Heart left ventricle (tissue), 16 donors: Measurements from ENCODE around the gene ACAD11. TPM values are rescaled to one million over a fixed set of nuclear protein-coding genes. Genes with fewer than 3 reads are reported as not detected.
A peak's percentile ranks its signal among the peaks of the same experiment; 100 is the strongest.

Source experiments
- ATAC-seq, 4 donors: fragments of 200-7000 bp; cut with Tn5 transposase; one replicate each; pipeline ENCODE4 v1.9.1; 2020 to 2022; ENCODE audit warnings: moderate library complexity in 4 of 4, mild to moderate bottlenecking in 3 of 4, moderate number of reproducible peaks in 1 of 4
- DNase-seq, 5 donors: peaks; one replicate each; pipeline ENCODE4 v3.0.0-alpha.2; 2020
- H3K27ac ChIP-seq, 12 donors: fragments of 200-600 bp; sonication (generic) in 4 of 12; one replicate each; pipeline versions ENCODE4 v1.5.0 to v1.8.0; 2016 to 2022; ENCODE audit warnings: mild to moderate bottlenecking in 2 of 12
- H3K27me3 ChIP-seq, 9 donors: fragments of 200-600 bp; sonication (generic) in 2 of 9; one replicate each; pipeline versions ENCODE4 v1.5.1 to v1.8.0; 2016 to 2022; ENCODE audit warnings: mild to moderate bottlenecking in 3 of 9
- H3K36me3 ChIP-seq, 9 donors: fragments of 200-600 bp; sonication (generic) in 2 of 9; one replicate each; pipeline versions ENCODE4 v1.5.0 to v1.8.0; 2018 to 2022; ENCODE audit warnings: mild to moderate bottlenecking in 2 of 9
- H3K4me1 ChIP-seq, 12 donors: fragments of 200-600 bp; sonication (generic) in 4 of 12; one replicate each; pipeline versions ENCODE4 v1.5.0 to v1.8.0; 2016 to 2022; ENCODE audit warnings: mild to moderate bottlenecking in 3 of 12
- H3K4me3 ChIP-seq, 12 donors: fragments of 200-600 bp; sonication (generic) in 4 of 12; one replicate each; pipeline versions ENCODE4 v1.5.0 to v1.8.0; 2017 to 2022; ENCODE audit warnings: mild to moderate bottlenecking in 9 of 12, moderate library complexity in 4 of 12
- H3K9me3 ChIP-seq, 12 donors: fragments of 200-600 bp; sonication (generic) in 4 of 12; one replicate each; pipeline versions ENCODE4 v1.5.0 to v1.8.0; 2016 to 2022; ENCODE audit warnings: mild to moderate bottlenecking in 1 of 12
- POLR2A ChIP-seq, 2 donors: fragments of 450-650 bp; IDR thresholded peaks; one replicate each; pipeline ENCODE4 v1.6.1; 2017; ENCODE audit warnings: antibody characterized with exemption in 2 of 2, mild to moderate bottlenecking in 2 of 2, moderate library complexity in 2 of 2
- WGBS, 4 donors: extraction: QIAGEN DNeasy Blood & Tissue Kit in 2 of 4; methylation state at CpG; one replicate each; pipeline versions ENCODE4 v1.1.5 to v1.1.7; 2013 to 2018; 5-methylcytosine and 5-hydroxymethylcytosine counted together
- intact Hi-C, 10 donors: fragments of 100-400 bp; cut with DNase I; formaldehyde crosslinking; loops; one replicate each; pipeline versions ENCODE4 v1.11.1 to v1.14.2; 2022
- polyA plus RNA-seq, 2 donors: library from polyadenylated mRNA; stranded (reverse); fragments of 200-250 nt; gene quantifications; one replicate each; pipeline ENCODE4 v1.2.3, GENCODE V29; 2013
- total RNA-seq, 9 donors: library from RNA; depleted of rRNA in 2 of 9; stranded (reverse); fragments of >200 nt in 2 of 9; fragmentation: NEBNext Ultra II Directional in 3 of 9; extraction: Animal tissue kit (Norgen Biotek cat#: 25700) in 3 of 9; gene quantifications; one replicate each; pipeline versions ENCODE4 v1.1.0 to v1.2.4, GENCODE V29; 2016 to 2023
- TF ChIP-seq, protein P1 (sequence below), 12 donors: fragments of 200-600 bp; sonication (generic) in 4 of 12; IDR thresholded peaks; one replicate each; pipeline versions ENCODE4 v1.5.0 to v1.8.0; 2018 to 2022; ENCODE audit warnings: antibody characterized with exemption in 12 of 12, mild to moderate bottlenecking in 5 of 12
- donor health status: ischemic (EF 13 %, LVEDD 7.1; RV severe dilation, severe dysfunction).
- donor health status: healthy with polysubstance abuse.
- donor health status: DM: no; HTN: yes; CAD: no.
- donor health status: DM: no; HTN: no; CAD: no.
- donor health status: ischemic (EF 25% LVEDD 6.9; RV normal size, moderate dysfunction).
- donor health status: ischemic (EF 25% LVEDD 5.7; RV mildly dilated, moderate dysfunction).
- donor health status: healthy.
- donor health status: DM: yes; HTN: yes; CAD: no.
- donor health status: ischemic (EF 35%, LVEDD 5.7; RV mildly dilated, moderate dysfunction).
- donor health status: nonischemic (EF 11% LVEDD 7.7; RV severe dilation, severe dysfunction).
- donor health status: DM: yes; HTN: yes; CAD: no.
- donor health status: PGD.
- donor health status: ischemic (EF 29% LVEDD 5.4; RV normal size, mild dysfunction).
- donor health status: nonischemic (EF 23%, LVEDD 6.1; RV moderate dilation, normal function).

ACAD11 gene
- total and polyA plus RNA-seq, 11 donors = 8.9 to 38.8 (median 23.1) TPM

DNA sequence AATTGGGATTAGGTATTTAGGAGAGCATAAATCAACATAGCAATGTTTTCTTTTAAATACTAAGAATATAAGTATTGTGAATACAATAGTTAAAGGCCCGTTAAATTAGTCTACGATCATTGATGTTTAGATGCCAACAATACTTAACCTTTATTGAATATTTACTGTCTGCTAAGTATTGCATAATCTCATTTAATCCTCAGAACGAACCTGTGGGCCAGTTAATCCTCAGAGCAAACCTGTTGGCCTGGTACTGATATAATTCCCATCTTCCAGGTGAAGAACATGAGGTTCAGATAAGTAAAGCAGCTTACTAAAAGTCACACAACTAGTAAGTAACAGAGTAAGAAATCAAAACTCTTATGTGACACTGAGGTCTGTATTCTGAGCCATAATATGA, 119.9 kb downstream of the ACAD11 start:
- intact Hi-C loops = no loop called here
- Histone ChIP-seq H3K4me3 (no peak overlapping the region), H3K27me3 (no peaks in the 10 kb centered on the region), H3K36me3 (peaks cover 0 to 76% (median 51%) of the 10 kb centered on the region in 9 donors), H3K4me1 (peaks cover 0 to 19% (median 0%) of the 10 kb centered on the region in 12 donors), H3K27ac (no peak overlapping the region), H3K9me3 (no peaks in the 10 kb centered on the region)
- TF ChIP-seq, protein P1, sequence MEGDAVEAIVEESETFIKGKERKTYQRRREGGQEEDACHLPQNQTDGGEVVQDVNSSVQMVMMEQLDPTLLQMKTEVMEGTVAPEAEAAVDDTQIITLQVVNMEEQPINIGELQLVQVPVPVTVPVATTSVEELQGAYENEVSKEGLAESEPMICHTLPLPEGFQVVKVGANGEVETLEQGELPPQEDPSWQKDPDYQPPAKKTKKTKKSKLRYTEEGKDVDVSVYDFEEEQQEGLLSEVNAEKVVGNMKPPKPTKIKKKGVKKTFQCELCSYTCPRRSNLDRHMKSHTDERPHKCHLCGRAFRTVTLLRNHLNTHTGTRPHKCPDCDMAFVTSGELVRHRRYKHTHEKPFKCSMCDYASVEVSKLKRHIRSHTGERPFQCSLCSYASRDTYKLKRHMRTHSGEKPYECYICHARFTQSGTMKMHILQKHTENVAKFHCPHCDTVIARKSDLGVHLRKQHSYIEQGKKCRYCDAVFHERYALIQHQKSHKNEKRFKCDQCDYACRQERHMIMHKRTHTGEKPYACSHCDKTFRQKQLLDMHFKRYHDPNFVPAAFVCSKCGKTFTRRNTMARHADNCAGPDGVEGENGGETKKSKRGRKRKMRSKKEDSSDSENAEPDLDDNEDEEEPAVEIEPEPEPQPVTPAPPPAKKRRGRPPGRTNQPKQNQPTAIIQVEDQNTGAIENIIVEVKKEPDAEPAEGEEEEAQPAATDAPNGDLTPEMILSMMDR (IDR thresholded peaks at IDR 0.05) = no peak
- no peak for TF ChIP-seq POLR2A (IDR thresholded peaks at IDR 0.05)
- DNase-seq (no peak), ATAC-seq (no peak)
- WGBS, 4 donors = 63 to 80% (median 69%) methylated on average over 3 of the region's 3 CpGs

DNA sequence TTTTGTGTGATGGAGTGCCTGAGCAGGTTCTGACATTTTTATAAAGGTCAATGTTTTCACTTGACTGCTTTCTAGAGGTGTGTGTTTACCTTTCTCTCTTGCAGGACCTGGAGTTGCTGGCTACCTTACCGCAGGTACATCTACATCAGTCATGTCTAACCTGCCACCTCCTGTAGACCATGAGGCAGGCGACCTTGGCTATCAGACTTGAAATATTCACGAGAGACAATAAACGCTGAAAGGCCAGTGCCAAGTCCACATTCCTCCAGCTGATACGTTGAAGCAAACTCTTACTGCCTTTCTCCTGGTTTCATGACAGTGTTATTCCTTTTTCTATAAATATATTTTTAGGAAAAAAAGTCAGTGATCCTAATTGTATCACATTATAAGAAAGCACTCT, 121.5 kb downstream of the ACAD11 start:
- ATAC-seq = no peak
- H3K4me3 ChIP-seq = no peak overlapping the region
- no peaks in the 10 kb centered on the region for H3K27me3 ChIP-seq
- peaks cover 0 to 14% (median 0%) of the 10 kb centered on the region in 12 donors for H3K4me1 ChIP-seq
- intact Hi-C loops = no loop called here
- DNase-seq = no peak
- 53 to 61% (median 56%) methylated on average over 5 of the region's 5 CpGs for WGBS, 4 donors
- TF ChIP-seq POLR2A (IDR thresholded peaks at IDR 0.05) = no peak
- TF ChIP-seq, protein P1 (IDR thresholded peaks at IDR 0.05) = no peak
- H3K36me3 ChIP-seq = peaks cover 0 to 88% (median 67%) of the 10 kb centered on the region in 9 donors
- no peaks in the 10 kb centered on the region for H3K9me3 ChIP-seq
- no peak overlapping the region for H3K27ac ChIP-seq

DNA sequence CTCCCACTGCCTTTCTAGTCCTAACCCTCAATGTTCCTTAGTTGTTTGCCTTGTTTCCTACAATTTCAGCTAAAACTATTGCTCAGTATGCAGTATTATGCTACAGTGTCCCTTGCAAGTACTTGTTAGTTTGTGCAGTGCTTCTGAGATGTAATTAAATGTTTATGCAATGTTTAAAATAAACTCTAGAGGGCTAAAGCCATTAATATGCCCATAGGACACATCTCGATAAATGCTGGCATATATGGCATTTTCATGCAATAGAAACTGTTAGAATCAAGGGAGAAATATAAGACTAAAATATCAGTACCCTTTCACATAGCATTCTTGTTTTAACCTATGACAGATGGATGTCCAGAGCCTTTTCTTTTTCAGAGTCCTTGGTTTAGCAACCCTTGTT, 122.3 kb downstream of the ACAD11 start:
- TF ChIP-seq, protein P1 (IDR thresholded peaks at IDR 0.05) = no peak
- no peak for TF ChIP-seq POLR2A (IDR thresholded peaks at IDR 0.05)

DNA sequence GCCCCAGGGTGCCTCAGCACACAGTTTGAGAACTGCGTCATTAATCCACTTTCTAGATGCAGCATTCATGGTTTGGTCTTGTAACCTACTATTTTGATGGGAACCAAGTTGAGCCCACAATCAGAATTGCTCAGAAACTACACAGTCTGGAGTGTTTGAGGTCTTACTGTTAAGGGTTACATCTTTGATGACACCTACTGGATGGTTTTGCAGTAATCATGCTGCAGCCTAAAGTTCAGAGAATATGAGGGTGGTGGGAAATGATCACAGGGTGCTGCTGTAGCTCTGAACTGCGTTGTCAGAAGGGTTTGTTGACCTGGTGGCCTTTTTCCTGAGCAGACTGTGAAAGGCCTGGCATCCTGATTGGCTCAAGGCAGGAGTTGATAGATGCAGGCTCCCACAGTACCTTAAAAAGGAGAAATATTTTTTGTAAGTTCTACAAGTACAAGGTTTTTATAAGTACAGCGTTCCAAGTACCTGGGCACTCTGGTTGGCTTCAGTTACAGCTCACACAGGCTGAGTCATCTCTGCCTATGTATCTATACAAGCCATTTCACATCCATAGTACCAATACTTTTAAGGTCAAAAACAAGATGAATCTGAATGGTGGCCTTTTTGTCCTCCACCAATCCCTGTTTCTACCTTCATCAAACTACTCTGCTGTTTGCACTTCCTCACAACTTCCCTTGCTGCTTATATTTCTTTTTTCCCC, 123.0 kb downstream of the ACAD11 start:
- DNase-seq (no peak), ATAC-seq (peak in 2 of 4 donors; percentile 20 to 31)
- Histone ChIP-seq H3K4me1 (peaks cover 0 to 7% (median 0%) of the 10 kb centered on the region in 12 donors), H3K27ac (peak overlapping the region in 1 of 12 donors; percentile 26), H3K36me3 (peaks cover 0 to 95% (median 76%) of the 10 kb centered on the region in 9 donors), H3K4me3 (no peak overlapping the region), H3K9me3 (no peaks in the 10 kb centered on the region), H3K27me3 (no peaks in the 10 kb centered on the region)
- intact Hi-C loops = loop anchor here in 9 of 10 donors (1.0 to 2.0 kb wide), 3 partner anchors 104 to 106 kb away; no protein-coding TSS in a partner anchor
- TF ChIP-seq, protein P1 (IDR thresholded peaks at IDR 0.05) = no peak
- no peak for TF ChIP-seq POLR2A (IDR thresholded peaks at IDR 0.05)
- WGBS, 4 donors = 80 to 97% (median 90%) methylated on average over 3 of the region's 3 CpGs

More for the DNA sequence above, 122.3 kb downstream of the ACAD11 start:
- no peak overlapping the region for H3K4me3 ChIP-seq
- peaks cover 0 to 7% (median 0%) of the 10 kb centered on the region in 12 donors for H3K4me1 ChIP-seq
- H3K9me3 ChIP-seq = no peaks in the 10 kb centered on the region
- no peaks in the 10 kb centered on the region for H3K27me3 ChIP-seq
- intact Hi-C loops = loop anchor here in 6 of 10 donors (2.0 kb wide), 2 partner anchors 104 to 106 kb away; no protein-coding TSS in a partner anchor
- 88 to 95% (median 91%) methylated on average over 1 of the region's 1 CpG for WGBS, 4 donors
- no peak for DNase-seq
- H3K27ac ChIP-seq = no peak overlapping the region
- peaks cover 0 to 89% (median 74%) of the 10 kb centered on the region in 9 donors for H3K36me3 ChIP-seq
- ATAC-seq = no peak
